GM19035 (cell line): ENCODE results near the gene MCTP2.

Experiments used
- ATAC-seq: cut with Tn5 transposase; IDR thresholded peaks from one replicate; pipeline ENCODE4 v1.9.1; 2021; ENCODE audit not compliant: unreplicated experiment

MCTP2 gene

GRCh38 chr15:94348084-94348483, 116.7 kb downstream of the MCTP2 start:
- ATAC-seq, result no peak

DNA sequence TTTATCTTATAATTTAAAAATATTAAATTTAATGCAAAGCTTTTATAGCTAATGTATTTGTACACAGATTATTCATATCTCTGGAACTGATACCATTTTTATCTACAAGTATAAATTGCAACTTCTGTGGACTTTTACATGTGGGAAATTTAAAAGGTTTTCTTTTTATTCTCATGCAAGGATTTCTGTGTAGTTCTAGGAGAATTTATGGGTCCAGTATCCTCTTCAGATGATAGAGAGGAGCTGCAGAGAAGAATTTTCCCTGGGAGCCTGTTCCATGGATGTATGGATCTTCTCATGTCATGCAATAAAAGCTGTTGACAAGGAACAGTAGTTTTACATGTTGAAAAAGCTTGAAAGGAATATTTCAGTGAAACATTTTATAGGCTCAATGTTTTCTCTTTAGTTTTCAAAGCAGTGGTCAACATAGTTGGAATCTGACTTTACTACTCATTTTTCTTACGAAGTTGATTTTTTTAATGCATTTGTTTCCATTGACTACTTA, 119.7 kb downstream of the MCTP2 start:
- ATAC-seq, result no peak

GRCh38 chr15:94352636-94353487, 121.5 kb downstream of the MCTP2 start:
- ATAC-seq, result no peak

- no peak for ATAC-seq
Measured at GRCh38 chr15:94353488-94353820, 122.1 kb downstream of the MCTP2 start.

GRCh38 chr15:94354655-94355054, 123.3 kb downstream of the MCTP2 start:
- no peak for ATAC-seq

DNA sequence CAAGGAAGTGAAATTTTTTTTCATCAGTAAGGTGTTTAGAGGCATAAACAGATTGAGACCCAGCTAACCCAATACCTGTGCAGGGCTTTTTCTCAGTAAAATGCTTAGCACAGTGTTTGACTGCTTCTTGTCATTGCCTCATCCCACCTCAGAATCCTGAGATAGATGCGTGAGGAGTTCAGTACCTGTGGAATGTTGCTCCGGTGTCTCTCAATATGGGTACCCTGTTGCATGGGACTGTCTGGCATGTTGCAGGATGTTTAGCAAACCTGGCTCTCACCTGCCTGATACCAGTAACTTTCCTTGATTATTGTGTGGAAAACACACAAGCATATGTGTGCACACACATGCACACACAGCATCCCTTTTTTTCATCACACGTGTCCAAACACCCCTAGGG, 128.4 kb downstream of the MCTP2 start:
- no peak for ATAC-seq

- ATAC-seq, result no peak
Measured at GRCh38 chr15:94360251-94360685, 128.9 kb downstream of the MCTP2 start.

DNA sequence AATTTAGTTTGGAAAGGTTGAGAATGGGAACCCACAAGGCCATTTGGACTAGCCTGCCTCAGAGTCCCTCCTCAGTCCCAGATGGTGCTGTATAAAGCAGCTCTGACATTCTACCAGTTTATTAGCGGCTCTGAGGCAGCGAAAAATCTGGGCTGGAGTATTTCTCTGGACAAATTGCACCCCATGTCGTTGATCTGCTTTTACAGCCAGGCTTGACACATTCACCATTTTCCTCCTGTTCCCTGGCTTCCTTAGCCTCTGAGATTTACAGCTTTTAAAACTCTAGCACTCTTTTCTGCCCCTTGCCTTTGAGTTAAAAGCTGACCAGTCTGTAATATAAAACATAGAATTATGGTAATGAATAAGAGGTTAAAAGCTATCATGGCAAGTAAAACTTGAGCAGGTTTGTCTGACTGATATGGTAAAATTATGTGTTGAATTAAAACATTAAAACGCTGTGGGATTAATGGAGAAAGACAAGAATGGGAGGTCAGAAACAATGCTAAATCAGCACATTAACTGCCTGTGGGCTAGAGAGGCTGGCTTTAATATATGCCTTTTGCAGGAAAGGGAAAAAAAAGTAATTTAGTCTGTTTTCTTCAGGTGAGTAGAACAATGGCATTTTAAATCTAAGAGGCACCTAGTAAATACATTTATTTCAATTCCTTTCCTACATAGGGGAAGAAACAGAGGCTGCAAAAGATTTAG, 131.2 kb downstream of the MCTP2 start:
- no peak for ATAC-seq

DNA sequence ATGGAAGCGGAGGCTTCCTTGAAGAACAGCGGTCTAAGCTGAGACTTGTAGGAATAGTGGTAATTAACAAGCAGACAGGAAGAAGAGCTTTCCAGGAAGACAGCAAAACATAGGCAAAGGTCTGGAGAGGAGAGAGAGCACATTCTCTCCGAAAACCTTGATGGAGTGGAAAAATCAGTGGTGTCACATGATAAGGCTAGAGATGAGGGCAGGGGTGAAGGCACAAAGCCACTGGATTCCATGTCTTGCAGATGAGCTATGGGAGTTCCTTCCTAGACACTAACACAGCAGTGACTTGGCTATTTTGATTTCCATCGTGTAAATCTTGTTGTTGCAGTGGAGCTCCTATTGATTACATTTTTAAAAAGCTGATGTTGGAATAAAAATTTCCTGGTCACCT, 132.0 kb downstream of the MCTP2 start:
- no peak for ATAC-seq

GRCh38 chr15:94366781-94367180, 135.4 kb downstream of the MCTP2 start:
- no peak for ATAC-seq

- ATAC-seq, result no peak
Measured at GRCh38 chr15:94367726-94368535, 136.6 kb downstream of the MCTP2 start.

DNA sequence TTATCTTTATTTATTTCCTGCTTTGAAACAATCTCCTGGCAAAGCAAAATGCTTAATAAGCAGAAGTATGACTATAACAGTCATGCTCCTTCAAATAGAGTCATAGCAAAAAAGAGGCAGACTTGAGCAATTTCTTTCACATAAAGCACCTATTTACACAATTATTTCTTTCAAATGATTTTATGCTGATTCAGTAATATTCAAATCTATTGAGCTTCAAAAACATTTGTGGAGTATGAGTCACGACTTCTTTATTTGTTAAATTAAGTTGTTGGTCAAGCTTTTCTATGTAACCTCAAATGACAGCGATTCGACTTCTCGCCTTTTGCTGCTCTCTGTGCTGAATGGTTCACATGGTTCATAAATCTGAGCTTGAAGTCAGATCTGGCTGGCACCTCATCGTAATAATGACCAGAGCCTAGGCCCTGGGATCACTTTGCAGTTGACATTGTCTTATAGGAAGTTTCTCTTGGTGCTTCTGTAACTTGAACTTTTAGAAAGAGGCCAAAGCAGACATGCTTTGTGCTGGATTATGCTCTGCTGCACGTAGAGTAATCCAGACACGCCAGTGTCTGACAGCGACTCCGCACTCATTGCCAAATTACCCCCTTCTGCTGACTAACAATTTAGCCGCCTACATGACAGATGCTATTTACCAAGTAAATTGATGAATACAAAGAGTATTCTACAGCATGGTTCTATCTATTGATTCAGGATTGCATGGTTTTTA, 139.0 kb downstream of the MCTP2 start:
- no peak for ATAC-seq

- no peak for ATAC-seq
Measured at GRCh38 chr15:94370936-94371285, 139.6 kb downstream of the MCTP2 start.

- ATAC-seq, result no peak
Measured at GRCh38 chr15:94372821-94373220, 141.5 kb downstream of the MCTP2 start.

- no peak for ATAC-seq
Measured at GRCh38 chr15:94375997-94376396, 144.6 kb downstream of the MCTP2 start.

DNA sequence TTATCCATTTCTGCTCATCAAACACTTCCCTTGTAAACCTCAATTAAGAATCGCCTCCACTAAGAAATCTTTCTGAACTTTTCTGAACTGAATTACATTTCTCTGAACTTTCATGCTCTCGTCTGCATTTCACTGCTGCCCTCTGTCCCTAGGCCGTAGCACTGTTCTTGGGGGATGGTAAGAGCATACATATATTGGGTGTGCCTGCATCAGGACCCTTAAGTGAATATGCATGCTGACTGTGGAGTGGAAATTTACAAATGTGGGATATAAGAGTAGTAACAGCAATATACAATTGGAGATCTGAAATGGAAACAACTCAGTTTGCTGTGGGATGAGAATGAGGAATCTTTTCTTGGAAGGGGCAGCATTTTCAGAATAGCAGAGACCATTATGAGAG, 148.6 kb downstream of the MCTP2 start:
- ATAC-seq, result no peak

DNA sequence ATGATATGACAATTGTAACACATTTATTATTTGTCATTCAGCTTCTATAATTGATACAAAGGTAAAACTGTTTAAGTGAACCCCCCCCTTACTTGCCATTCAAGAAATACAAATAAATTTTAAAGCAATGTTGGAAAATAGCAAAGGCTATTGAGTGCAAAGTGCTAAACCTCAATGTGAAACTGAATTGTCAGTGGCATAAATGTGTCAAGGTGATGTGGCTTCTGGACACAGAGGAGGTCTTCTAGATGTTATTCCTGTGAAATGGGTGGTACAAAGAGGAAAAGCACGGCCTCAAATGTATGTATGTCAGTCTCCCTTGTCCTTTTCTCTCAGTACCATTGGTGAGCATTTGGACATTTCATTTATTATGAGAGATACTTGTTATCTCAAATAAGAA, 149.4 kb downstream of the MCTP2 start:
- ATAC-seq, result no peak

DNA sequence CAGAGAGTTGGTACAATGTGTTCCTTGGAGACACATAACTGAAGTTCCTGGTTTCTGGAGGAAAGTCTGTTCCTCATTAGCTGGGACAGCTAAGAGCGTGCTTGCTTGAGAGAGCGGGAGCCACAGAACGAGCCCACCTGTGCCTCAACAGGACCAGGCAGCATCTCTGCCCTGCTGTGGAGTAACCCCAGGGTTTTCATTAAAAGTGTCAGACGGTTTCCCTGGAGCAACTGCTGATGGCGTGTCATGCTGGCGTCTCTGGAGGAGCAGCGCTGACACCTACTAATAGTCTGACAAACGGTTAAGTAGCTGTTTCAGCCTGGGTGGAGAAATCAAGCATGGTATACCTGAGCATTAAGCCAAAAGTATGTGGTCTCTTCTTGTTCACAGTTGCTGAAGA, 150.0 kb downstream of the MCTP2 start:
- no peak for ATAC-seq

DNA sequence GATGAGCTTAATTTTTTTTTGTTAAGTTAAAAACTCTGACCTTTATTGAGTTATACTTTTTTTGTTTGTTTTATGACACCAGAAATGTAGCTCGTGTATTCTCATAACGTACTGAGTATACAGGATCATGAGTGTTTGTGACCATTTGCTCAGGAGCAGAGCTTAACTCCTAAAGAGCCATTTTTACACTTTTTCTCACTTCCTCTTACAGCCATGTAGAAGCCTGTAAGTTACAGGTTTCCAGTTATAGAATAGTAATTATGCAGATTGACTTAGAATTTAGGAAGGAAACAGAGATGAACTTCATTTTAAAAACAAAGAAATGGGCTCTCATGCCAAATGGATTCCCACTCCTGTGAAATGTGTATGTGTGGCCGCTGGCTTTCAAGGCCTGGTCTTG, 151.7 kb downstream of the MCTP2 start:
- ATAC-seq, result no peak

GRCh38 chr15:94383706-94384105, 152.3 kb downstream of the MCTP2 start:
- ATAC-seq, result no peak

GRCh38 chr15:94385441-94385840, 154.1 kb downstream of the MCTP2 start:
- ATAC-seq, result no peak
